GM23248 (cell line): ENCODE results near the gene TTC39A. TPM values are rescaled to one million over a fixed set of nuclear protein-coding genes. Genes with fewer than 3 reads are reported as not detected.

Experiments used
- DNase-seq: peaks from one replicate; pipeline ENCODE4 v3.0.0-alpha.2; 2015
- H2AFZ ChIP-seq: fragments of 200-600 bp; sonication (generic); 2 replicates; pipeline ENCODE4 v1.6.1; 2016; ENCODE audit warnings: antibody characterized with exemption
- H3F3A ChIP-seq: fragments of 200-600 bp; sonication (generic); 2 replicates; pipeline ENCODE4 v1.6.1; 2016; ENCODE audit warnings: mild to moderate bottlenecking, antibody characterized with exemption, mixed run types; ENCODE audit not compliant: insufficient read depth
- H3K27ac ChIP-seq: fragments of 200-600 bp; sonication (generic); 2 replicates; pipeline ENCODE4 v1.5.1; 2016; ENCODE audit warnings: mild to moderate bottlenecking
- H3K27me3 ChIP-seq: fragments of 200-600 bp; sonication (generic); replicated peaks from 2 replicates; pipeline ENCODE4 v1.6.1; 2016; ENCODE audit warnings: mild to moderate bottlenecking; ENCODE audit not compliant: insufficient read depth
- H3K36me3 ChIP-seq: fragments of 200-600 bp; sonication (generic); 2 replicates; pipeline ENCODE4 v1.6.1; 2016; ENCODE audit warnings: low read depth, mild to moderate bottlenecking
- H3K4me1 ChIP-seq: fragments of 200-600 bp; sonication (generic); 2 replicates; pipeline ENCODE4 v1.6.1; 2016; ENCODE audit warnings: mild to moderate bottlenecking; ENCODE audit not compliant: insufficient read depth
- H3K4me2 ChIP-seq: fragments of 200-600 bp; sonication (generic); one replicate; pipeline ENCODE4 v1.6.1; 2016; ENCODE audit warnings: mild to moderate bottlenecking; ENCODE audit not compliant: unreplicated experiment
- H3K4me3 ChIP-seq: fragments of 200-600 bp; sonication (generic); 2 replicates; pipeline ENCODE4 v1.5.1; 2016; ENCODE audit warnings: mild to moderate bottlenecking
- H3K79me2 ChIP-seq: fragments of 200-600 bp; sonication (generic); 2 replicates; pipeline ENCODE4 v1.6.1; 2016; ENCODE audit warnings: mild to moderate bottlenecking; ENCODE audit not compliant: insufficient read depth
- H3K9ac ChIP-seq: fragments of 200-600 bp; sonication (generic); 2 replicates; pipeline ENCODE4 v1.6.1; 2016; ENCODE audit warnings: mild to moderate bottlenecking
- H3K9me2 ChIP-seq: fragments of 200-600 bp; sonication (generic); 2 replicates; pipeline ENCODE4 v1.6.1; 2016; ENCODE audit warnings: mixed run types, mild to moderate bottlenecking, moderate library complexity; ENCODE audit not compliant: insufficient read depth
- H3K9me3 ChIP-seq: fragments of 200-600 bp; sonication (generic); one replicate; pipeline ENCODE4 v1.6.1; 2017; ENCODE audit warnings: low read depth
- H4K20me1 ChIP-seq: fragments of 200-600 bp; sonication (generic); 2 replicates; pipeline ENCODE4 v1.6.0; 2016; ENCODE audit not compliant: insufficient read depth
- EZH2 ChIP-seq: fragments of 200-600 bp; sonication (generic); IDR thresholded peaks from 2 replicates; pipeline ENCODE4 v1.6.1; 2018; ENCODE audit warnings: antibody characterized with exemption, mild to moderate bottlenecking; ENCODE audit not compliant: insufficient read depth, poor library complexity, severe bottlenecking
- EZH2phosphoT487 ChIP-seq: fragments of 200-600 bp; sonication (generic); IDR thresholded peaks from 2 replicates; pipeline ENCODE4 v1.6.1; 2018; ENCODE audit warnings: antibody characterized with exemption, moderate library complexity, mild to moderate bottlenecking, low read depth; ENCODE audit not compliant: insufficient read depth
- WGBS, 2 experiments: methylation state at CpG; one replicate each; pipeline ENCODE4 v1.1.6; 2015 to 2017; ENCODE audit warnings: low lambda C conversion rate in 2 of 2, low coverage in 1 of 2; ENCODE audit errors: missing lambda C conversion rate in 2 of 2; 5-methylcytosine and 5-hydroxymethylcytosine counted together
- in situ Hi-C: fragments of 300-500 bp; cut with MboI; formaldehyde crosslinking; loops from 2 replicates; pipeline ENCODE4 v1.15.0; 2020
- polyA plus RNA-seq: library from polyadenylated mRNA; unstranded; fragments of >200 nt; fragmentation: Nextera tagmentation; extraction: Ambion mirVana; gene quantifications from 2 replicates; pipeline ENCODE4 v1.2.1, GENCODE V29; 2016
- total RNA-seq: library from RNA; depleted of rRNA; stranded (reverse); fragments of >200 nt; shearing (Covaris generic); gene quantifications from 2 replicates; pipeline ENCODE4 v1.2.3, GENCODE V29; 2014

The TTC39A gene
- total and polyA plus RNA-seq, 2 experiments from 2014 or later: 0.15 TPM; not detected in 1

GRCh38 chr1:51346086-51346942 is 16.0 kb upstream of the TTC39A start:
- Histone ChIP-seq H4K20me1 (no peaks in the 10 kb centered on the region), H2AFZ (no peak overlapping the region), H3K4me1 (no peaks in the 10 kb centered on the region), H3F3A (no peaks in the 10 kb centered on the region), H3K36me3 (no peaks in the 10 kb centered on the region), H3K4me2 (no peak overlapping the region), H3K4me3 (no peak overlapping the region), H3K9me2 (no peaks in the 10 kb centered on the region), H3K27ac (no peak overlapping the region), H3K79me2 (no peaks in the 10 kb centered on the region), H3K9ac (no peak overlapping the region), H3K9me3 (no peaks in the 10 kb centered on the region), H3K27me3 (peaks cover 17% of the 10 kb centered on the region)
- in situ Hi-C loops: no loop called here
- WGBS, 2 experiments: 91 to 95% methylated on average over 7 of the region's 7 CpGs
- DNase-seq: no peak
- TF ChIP-seq EZH2phosphoT487 (no peak), EZH2 (no peak)

DNA sequence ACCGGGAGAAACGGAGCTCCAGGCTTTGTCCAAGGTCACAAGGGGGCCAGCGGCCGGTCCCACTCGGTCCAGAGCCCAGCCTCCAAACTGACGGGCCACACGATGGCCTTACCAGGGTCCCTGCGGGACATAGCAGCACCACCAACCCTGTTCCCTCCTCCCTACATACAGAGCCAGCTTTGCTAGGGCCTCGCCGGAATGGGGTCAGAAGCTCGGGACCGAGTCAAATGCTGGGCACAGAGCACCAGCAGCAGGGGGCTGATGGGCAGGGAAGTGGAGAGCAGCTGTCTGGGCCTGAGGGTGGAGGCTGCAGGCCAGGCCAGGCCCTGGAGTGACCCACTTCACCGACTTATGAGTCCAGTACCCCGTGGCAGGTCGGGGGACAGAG is 14.9 kb upstream of the TTC39A start:
- 72 to 84% methylated on average over 13 to 15 of the region's 15 CpGs for WGBS, 2 experiments
- TF ChIP-seq EZH2: no peak
- no peak for TF ChIP-seq EZH2phosphoT487
- H3K79me2 ChIP-seq: no peaks in the 10 kb centered on the region
- no peak overlapping the region for H3K27ac ChIP-seq
- no peaks in the 10 kb centered on the region for H3K9me2 ChIP-seq
- no peak overlapping the region for H3K4me3 ChIP-seq
- H3K4me2 ChIP-seq: no peak overlapping the region
- no peak overlapping the region for H2AFZ ChIP-seq
- no peaks in the 10 kb centered on the region for H4K20me1 ChIP-seq
- H3K9me3 ChIP-seq: no peaks in the 10 kb centered on the region
- H3F3A ChIP-seq: no peaks in the 10 kb centered on the region
- in situ Hi-C loops: no loop called here
- H3K27me3 ChIP-seq: peaks cover 17% of the 10 kb centered on the region
- no peak for DNase-seq
- H3K4me1 ChIP-seq: no peaks in the 10 kb centered on the region
- H3K36me3 ChIP-seq: no peaks in the 10 kb centered on the region
- H3K9ac ChIP-seq: no peak overlapping the region

DNA sequence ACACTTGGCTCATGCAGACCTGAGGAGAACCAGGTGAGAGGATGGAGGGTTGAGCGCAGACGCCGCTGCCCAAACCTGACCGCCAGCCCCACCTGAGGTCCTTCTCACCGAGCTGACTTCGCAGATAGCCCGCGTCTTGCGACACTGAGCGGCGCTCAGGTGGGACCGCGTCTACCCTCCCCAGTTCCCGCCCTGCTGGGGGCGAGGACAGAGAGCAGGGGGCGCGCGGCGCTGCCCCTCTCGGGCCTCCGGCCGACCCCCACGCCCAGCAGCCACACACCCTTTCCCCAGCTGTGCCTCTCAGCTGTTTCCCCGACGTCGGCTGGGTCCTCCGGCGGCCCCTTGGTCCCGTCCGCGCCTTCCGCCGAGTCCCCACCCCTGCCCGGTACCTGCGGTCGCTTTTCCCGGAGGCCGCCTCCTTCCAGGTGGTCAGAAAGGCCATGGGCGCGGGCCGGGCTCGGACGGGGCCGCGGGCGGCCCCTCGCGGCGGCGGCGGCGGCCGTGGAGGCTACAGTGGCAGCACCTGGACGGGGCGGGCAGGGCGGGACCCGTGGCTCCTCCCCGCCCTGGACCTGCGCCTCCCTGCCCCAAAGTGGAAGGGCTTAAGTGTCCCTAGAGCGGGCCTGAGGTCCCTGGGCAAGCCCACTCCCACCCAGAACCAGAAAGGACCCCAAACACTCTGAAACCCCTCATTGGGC is 14.4 kb upstream of the TTC39A start:
- H4K20me1 ChIP-seq: no peaks in the 10 kb centered on the region
- no peaks in the 10 kb centered on the region for H3K9me2 ChIP-seq
- in situ Hi-C loops: no loop called here
- H2AFZ ChIP-seq: no peak overlapping the region
- no peaks in the 10 kb centered on the region for H3K9me3 ChIP-seq
- 5 to 11% methylated on average over 38 to 59 of the region's 60 CpGs for WGBS, 2 experiments
- H3K27me3 ChIP-seq: peaks cover 17% of the 10 kb centered on the region
- H3K9ac ChIP-seq: no peak overlapping the region
- H3K4me1 ChIP-seq: no peaks in the 10 kb centered on the region
- H3K4me3 ChIP-seq: no peak overlapping the region
- DNase-seq: peak; percentile 20
- no peak overlapping the region for H3K27ac ChIP-seq
- no peaks in the 10 kb centered on the region for H3K79me2 ChIP-seq
- H3K4me2 ChIP-seq: no peak overlapping the region
- TF ChIP-seq EZH2 (peak; percentile 13), EZH2phosphoT487 (no peak)
- no peaks in the 10 kb centered on the region for H3K36me3 ChIP-seq
- no peaks in the 10 kb centered on the region for H3F3A ChIP-seq

DNA sequence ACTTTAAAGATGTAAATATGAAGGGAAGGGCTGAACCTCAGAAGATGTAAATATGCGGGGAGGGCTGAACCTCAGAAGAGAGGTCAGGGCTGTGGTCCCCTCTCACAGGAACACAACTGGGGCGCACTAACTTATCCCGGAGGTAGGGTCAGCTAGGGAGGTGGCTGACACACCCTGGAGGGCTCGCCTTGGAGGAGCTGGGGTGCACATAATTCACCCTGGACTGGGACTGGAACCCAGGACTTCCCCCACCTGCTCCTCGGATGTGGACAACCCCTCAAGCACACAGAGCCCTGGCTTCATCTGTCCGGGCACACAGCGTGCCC is 13.9 kb upstream of the TTC39A start:
- TF ChIP-seq EZH2: no peak
- no peak for TF ChIP-seq EZH2phosphoT487
- Histone ChIP-seq H4K20me1 (no peaks in the 10 kb centered on the region), H3K4me2 (no peak overlapping the region), H3F3A (no peaks in the 10 kb centered on the region), H3K4me3 (no peak overlapping the region), H2AFZ (no peak overlapping the region), H3K36me3 (no peaks in the 10 kb centered on the region), H3K27me3 (peaks cover 17% of the 10 kb centered on the region), H3K9ac (no peak overlapping the region), H3K9me2 (no peaks in the 10 kb centered on the region), H3K4me1 (no peaks in the 10 kb centered on the region), H3K9me3 (no peaks in the 10 kb centered on the region), H3K27ac (no peak overlapping the region), H3K79me2 (no peaks in the 10 kb centered on the region)
- in situ Hi-C loops: no loop called here
- 70 to 71% methylated on average over 6 to 7 of the region's 7 CpGs for WGBS, 2 experiments
- no peak for DNase-seq
